GM19193 (cell line): Measurements from ENCODE around the gene KCNRG.

Experiments used
- POLR2A ChIP-seq: IDR thresholded peaks from 4 replicates; pipeline ENCODE4 v1.6.1; 2011; ENCODE audit not compliant: insufficient read depth, insufficient read length; ENCODE audit errors: extremely low read depth

KCNRG gene

DNA sequence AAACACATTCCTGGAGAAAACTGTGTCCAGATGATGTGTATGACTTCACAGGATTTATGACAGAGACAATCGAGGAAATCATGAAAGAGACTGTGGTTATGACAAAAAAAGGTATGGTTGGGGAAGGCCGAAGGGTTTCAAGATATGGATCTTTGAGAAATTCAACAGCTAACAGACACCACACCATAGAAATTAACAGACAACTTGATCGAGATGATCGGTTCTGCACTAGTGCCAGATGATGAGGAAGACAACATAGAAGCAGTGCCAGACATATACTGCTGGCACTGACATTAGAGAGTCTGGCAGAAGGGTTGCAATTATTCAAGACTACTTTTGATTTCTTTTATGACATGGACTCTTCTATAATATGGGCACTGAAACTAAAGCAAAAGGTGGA lies 37.2 kb downstream of the KCNRG start:
- no peak for TF ChIP-seq POLR2A

- no peak for TF ChIP-seq POLR2A
These were observed 38.6 kb downstream of the KCNRG start for GRCh38 chr13:50053844-50054243.

GRCh38 chr13:50055454-50055853 lies 40.2 kb downstream of the KCNRG start:
- TF ChIP-seq POLR2A = no peak

GRCh38 chr13:50060718-50061117 lies 45.5 kb downstream of the KCNRG start:
- TF ChIP-seq POLR2A = no peak

DNA sequence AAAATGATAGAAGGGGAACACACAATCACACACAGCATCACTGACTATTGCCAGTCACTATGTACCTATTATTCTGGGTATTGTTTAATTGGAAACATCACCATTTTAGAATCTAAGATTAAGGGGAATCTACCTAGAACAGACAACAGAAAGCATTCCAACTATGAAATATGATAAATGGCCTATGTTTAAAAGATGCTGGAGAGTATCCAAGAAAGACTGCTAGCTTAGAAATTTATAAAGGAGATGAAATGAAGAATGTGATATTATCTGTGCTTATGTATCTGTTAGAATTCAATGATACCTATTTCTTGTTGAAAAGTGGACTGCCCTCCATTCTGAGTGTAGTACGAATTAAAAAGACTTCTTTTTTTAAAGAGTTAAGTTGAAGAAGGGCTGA lies 50.5 kb downstream of the KCNRG start:
- no peak for TF ChIP-seq POLR2A

DNA sequence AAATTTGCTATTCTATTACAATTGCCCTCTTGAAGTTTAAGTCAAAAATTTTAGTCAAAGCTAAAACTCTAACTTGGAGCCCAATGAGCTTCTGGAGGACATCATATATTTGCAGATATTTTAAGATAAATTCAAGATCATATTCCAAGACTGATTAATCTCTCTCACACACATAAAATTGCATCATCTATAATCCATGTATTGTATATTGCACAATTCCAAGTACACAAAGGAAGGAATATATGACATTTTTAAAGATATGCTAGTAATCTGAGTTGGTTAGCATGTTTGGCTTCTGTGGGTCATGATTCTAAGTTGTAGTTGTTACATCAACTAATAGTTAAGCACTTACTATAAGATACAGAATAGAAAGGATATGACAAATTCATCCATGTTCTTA lies 53.3 kb downstream of the KCNRG start:
- no peak for TF ChIP-seq POLR2A

DNA sequence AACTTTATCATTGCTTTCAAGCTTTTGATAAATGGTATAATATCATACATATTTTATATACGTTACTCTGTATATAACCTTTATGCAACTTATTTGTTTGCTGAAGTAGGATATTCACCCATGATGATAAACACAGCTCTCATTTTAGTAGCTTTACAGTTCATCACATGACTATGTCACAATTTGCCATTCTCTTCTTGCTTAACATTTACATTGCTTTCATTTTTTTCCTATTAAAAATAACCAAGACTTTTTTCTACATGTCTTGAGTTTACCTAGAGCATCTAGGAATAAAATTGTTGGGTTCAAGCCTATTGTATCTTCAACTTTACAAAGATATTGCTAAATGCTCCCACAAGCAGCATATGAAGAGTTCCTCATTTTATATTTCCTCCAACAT lies 54.0 kb downstream of the KCNRG start:
- no peak for TF ChIP-seq POLR2A

DNA sequence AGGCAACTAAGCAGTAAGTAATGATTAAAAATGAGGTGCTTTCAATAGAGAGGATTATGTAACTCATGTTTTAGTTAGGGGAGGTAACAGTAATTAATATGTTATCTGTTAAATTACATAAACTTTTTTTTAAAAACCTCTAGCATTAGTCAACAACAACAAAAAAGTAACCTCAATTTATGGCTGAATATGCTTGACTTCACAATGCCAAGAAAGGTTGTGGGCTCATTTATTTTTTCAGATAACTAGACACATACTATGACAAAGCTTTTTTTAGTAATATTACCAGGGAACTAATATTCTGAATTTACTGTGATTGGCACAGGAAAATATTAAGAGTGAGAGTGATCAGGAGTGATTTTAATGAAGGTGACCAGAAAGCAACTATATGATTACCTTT lies 54.9 kb downstream of the KCNRG start:
- no peak for TF ChIP-seq POLR2A
